Heart left ventricle (tissue), 13 donors: ENCODE results near the gene KDM5B.

ENCODE experiments used
- POLR2A ChIP-seq, 2 donors: fragments of 450-650 bp; IDR thresholded peaks; one replicate each; pipeline ENCODE4 v1.6.1; 2017; ENCODE audit warnings: antibody characterized with exemption in 2 of 2, mild to moderate bottlenecking in 2 of 2, moderate library complexity in 2 of 2
- TF ChIP-seq, protein P1 (sequence below), 12 donors: fragments of 200-600 bp; sonication (generic) in 4 of 12; IDR thresholded peaks; one replicate each; pipeline versions ENCODE4 v1.5.0 to v1.8.0; 2018 to 2022; ENCODE audit warnings: antibody characterized with exemption in 12 of 12, mild to moderate bottlenecking in 5 of 12
- donor health status: ischemic (EF 13 %, LVEDD 7.1; RV severe dilation, severe dysfunction).
- donor health status: DM: no; HTN: yes; CAD: no.
- donor health status: DM: no; HTN: no; CAD: no.
- donor health status: ischemic (EF 25% LVEDD 6.9; RV normal size, moderate dysfunction).
- donor health status: ischemic (EF 25% LVEDD 5.7; RV mildly dilated, moderate dysfunction).
- donor health status: ischemic (EF 35%, LVEDD 5.7; RV mildly dilated, moderate dysfunction).
- donor health status: nonischemic (EF 11% LVEDD 7.7; RV severe dilation, severe dysfunction).
- donor health status: DM: yes; HTN: yes; CAD: no.
- donor health status: PGD.
- donor health status: ischemic (EF 29% LVEDD 5.4; RV normal size, mild dysfunction).
- donor health status: nonischemic (EF 23%, LVEDD 6.1; RV moderate dilation, normal function).

DNA sequence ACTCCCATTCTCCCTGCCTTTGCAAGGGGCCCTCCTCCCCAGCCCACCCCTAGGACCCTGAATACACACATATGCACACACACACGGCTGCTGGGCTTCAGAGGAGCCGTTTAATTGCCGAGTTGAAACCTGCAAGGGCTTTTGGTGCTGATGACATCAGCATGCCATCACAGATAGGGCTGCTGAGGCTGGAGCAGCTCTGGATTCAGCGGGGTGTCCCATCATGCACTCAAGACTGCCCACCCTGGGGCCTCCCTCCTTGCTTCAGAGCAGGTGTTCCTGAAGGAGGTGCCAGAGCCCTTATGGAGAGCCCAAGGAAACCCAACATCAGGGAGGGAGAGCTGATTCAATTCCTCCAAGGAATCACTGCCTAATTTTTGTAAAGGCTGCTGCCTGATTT lies 103.6 kb downstream of the KDM5B start:
- TF ChIP-seq, protein P1, sequence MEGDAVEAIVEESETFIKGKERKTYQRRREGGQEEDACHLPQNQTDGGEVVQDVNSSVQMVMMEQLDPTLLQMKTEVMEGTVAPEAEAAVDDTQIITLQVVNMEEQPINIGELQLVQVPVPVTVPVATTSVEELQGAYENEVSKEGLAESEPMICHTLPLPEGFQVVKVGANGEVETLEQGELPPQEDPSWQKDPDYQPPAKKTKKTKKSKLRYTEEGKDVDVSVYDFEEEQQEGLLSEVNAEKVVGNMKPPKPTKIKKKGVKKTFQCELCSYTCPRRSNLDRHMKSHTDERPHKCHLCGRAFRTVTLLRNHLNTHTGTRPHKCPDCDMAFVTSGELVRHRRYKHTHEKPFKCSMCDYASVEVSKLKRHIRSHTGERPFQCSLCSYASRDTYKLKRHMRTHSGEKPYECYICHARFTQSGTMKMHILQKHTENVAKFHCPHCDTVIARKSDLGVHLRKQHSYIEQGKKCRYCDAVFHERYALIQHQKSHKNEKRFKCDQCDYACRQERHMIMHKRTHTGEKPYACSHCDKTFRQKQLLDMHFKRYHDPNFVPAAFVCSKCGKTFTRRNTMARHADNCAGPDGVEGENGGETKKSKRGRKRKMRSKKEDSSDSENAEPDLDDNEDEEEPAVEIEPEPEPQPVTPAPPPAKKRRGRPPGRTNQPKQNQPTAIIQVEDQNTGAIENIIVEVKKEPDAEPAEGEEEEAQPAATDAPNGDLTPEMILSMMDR (IDR thresholded peaks at IDR 0.05), result no peak
- no peak for TF ChIP-seq POLR2A (IDR thresholded peaks at IDR 0.05)
